HG02973 (cell line): ENCODE measurements around the gene OR9K2.
"Not testable (repeated sequence)": the region's sequence is repeated elsewhere in the genome, so short reads cannot be mapped to it uniquely, and the experiment has no call there.

ENCODE experiments used
- ATAC-seq: cut with Tn5 transposase; IDR thresholded peaks from one replicate; pipeline ENCODE4 v1.9.1; 2021; ENCODE audit warnings: moderate library complexity; ENCODE audit not compliant: unreplicated experiment

OR9K2 gene

GRCh38 chr12:55126106-55126505, at the start of gene OR9K2:
Gene OR9K2 (plus strand): TSS chr12:55126406. CDS start chr12:55129835, 3,429 bp downstream.
- ATAC-seq: no peak

GRCh38 chr12:55092579-55092978, 33.6 kb upstream of the OR9K2 start:
- no peak for ATAC-seq

GRCh38 chr12:55112378-55112875, 13.8 kb upstream of the OR9K2 start:
- no peak for ATAC-seq

- no peak for ATAC-seq
These were observed 10.1 kb upstream of the OR9K2 start for GRCh38 chr12:55116152-55116551.

GRCh38 chr12:55132816-55133215, 6.6 kb downstream of the OR9K2 start:
- no peak for ATAC-seq

- no peak for ATAC-seq
These were observed 16.7 kb downstream of the OR9K2 start for GRCh38 chr12:55142669-55143565.

- no peak for ATAC-seq
These were observed 17.3 kb downstream of the OR9K2 start for GRCh38 chr12:55143566-55143870.

GRCh38 chr12:55167010-55167640, 40.9 kb downstream of the OR9K2 start:
- not testable (repeated sequence) for ATAC-seq

GRCh38 chr12:55171445-55171844, 45.2 kb downstream of the OR9K2 start:
- no peak for ATAC-seq

GRCh38 chr12:55171846-55172245, 45.6 kb downstream of the OR9K2 start:
- ATAC-seq: not testable (repeated sequence)

- ATAC-seq: no peak
These were observed 46.5 kb downstream of the OR9K2 start for GRCh38 chr12:55172686-55173085.

- ATAC-seq: no peak
These were observed 47.2 kb downstream of the OR9K2 start for GRCh38 chr12:55173456-55173855.
